ENCODE results near the gene RUFY4. TPM values are rescaled to one million over a fixed set of nuclear protein-coding genes. Genes with fewer than 3 reads are reported as not detected.

RUFY4 gene
- total and polyA plus RNA-seq, 3 donors from 2014 or later = 0.17 to 0.39 (median 0.37) TPM

- WGBS, 2 donors = 54 to 67% methylated on average over 1 to 2 of the region's 2 CpGs
- Histone ChIP-seq H3K9me3 (no peaks in the 10 kb centered on the region), H3K36me3 (ENCODE audit: low read depth, missing control alignments) (no peaks in the 10 kb centered on the region), H3K4me1 (peaks cover 17% of the 10 kb centered on the region), H3K27me3 (no peaks in the 10 kb centered on the region), H3K4me3 (no peak overlapping the region), H3K27ac (no peak overlapping the region)
- TF ChIP-seq POLR2A (IDR thresholded peaks at IDR 0.05) = no peak
- TF ChIP-seq, protein P1, sequence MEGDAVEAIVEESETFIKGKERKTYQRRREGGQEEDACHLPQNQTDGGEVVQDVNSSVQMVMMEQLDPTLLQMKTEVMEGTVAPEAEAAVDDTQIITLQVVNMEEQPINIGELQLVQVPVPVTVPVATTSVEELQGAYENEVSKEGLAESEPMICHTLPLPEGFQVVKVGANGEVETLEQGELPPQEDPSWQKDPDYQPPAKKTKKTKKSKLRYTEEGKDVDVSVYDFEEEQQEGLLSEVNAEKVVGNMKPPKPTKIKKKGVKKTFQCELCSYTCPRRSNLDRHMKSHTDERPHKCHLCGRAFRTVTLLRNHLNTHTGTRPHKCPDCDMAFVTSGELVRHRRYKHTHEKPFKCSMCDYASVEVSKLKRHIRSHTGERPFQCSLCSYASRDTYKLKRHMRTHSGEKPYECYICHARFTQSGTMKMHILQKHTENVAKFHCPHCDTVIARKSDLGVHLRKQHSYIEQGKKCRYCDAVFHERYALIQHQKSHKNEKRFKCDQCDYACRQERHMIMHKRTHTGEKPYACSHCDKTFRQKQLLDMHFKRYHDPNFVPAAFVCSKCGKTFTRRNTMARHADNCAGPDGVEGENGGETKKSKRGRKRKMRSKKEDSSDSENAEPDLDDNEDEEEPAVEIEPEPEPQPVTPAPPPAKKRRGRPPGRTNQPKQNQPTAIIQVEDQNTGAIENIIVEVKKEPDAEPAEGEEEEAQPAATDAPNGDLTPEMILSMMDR (IDR thresholded peaks at IDR 0.05) = no peak
- intact Hi-C loops (cut with DNase I; ENCODE audit: low total_unique reads) = no loop called here
- no peak for DNase-seq
Observed at GRCh38 chr2:218024336-218024735, 44.7 kb upstream of the RUFY4 start.

DNA sequence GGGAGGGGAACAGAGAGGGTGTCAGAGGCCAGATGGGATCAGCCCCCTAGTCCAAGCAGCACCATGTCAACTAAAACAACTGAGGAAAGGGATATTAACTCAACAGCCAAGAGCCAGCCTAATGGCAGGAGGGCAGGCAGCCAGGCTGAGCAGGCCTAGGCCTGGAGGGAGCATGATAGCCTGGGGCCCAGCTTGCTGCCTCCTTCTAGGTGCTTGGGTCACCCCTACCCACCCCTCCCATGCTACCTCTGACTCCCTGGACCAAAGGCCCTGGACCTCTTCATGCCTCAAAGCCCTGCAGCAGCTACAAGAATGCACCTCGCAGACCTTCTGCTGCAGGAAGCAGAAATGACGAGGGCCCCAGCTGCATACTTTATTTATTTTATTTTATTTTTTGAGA lies 44.2 kb upstream of the RUFY4 start:
- no peak overlapping the region for H3K4me3 ChIP-seq
- H3K27me3 ChIP-seq = no peaks in the 10 kb centered on the region
- H3K36me3 ChIP-seq (ENCODE audit: low read depth, missing control alignments) = no peaks in the 10 kb centered on the region
- DNase-seq = peak; percentile 4
- intact Hi-C loops (cut with DNase I; ENCODE audit: low total_unique reads) = no loop called here
- no peaks in the 10 kb centered on the region for H3K9me3 ChIP-seq
- no peak for TF ChIP-seq POLR2A (IDR thresholded peaks at IDR 0.05)
- TF ChIP-seq, protein P1 (IDR thresholded peaks at IDR 0.05) = no peak
- no peak overlapping the region for H3K27ac ChIP-seq
- peaks cover 17% of the 10 kb centered on the region for H3K4me1 ChIP-seq
- 82 to 86% methylated on average over 2 of the region's 2 CpGs for WGBS, 2 donors

GRCh38 chr2:218026244-218026643 lies 42.8 kb upstream of the RUFY4 start:
- peak; percentile 3 for DNase-seq
- H3K4me3 ChIP-seq = no peak overlapping the region
- H3K27me3 ChIP-seq = no peaks in the 10 kb centered on the region
- H3K4me1 ChIP-seq = peaks cover 11% of the 10 kb centered on the region
- no peak for TF ChIP-seq POLR2A (IDR thresholded peaks at IDR 0.05)
- no peaks in the 10 kb centered on the region for H3K36me3 ChIP-seq (ENCODE audit: low read depth, missing control alignments)
- no peak overlapping the region for H3K27ac ChIP-seq
- H3K9me3 ChIP-seq = no peaks in the 10 kb centered on the region
- intact Hi-C loops (cut with DNase I; ENCODE audit: low total_unique reads) = no loop called here
- WGBS, 2 donors = 95% methylated on average over 7 of the region's 7 CpGs

GRCh38 chr2:218026676-218027425 lies 42.2 kb upstream of the RUFY4 start:
- H3K4me1 ChIP-seq = peaks cover 5% of the 10 kb centered on the region
- peak; percentile 10 for DNase-seq
- WGBS, 2 donors = 85 to 86% methylated on average over 17 of the region's 17 CpGs

DNA sequence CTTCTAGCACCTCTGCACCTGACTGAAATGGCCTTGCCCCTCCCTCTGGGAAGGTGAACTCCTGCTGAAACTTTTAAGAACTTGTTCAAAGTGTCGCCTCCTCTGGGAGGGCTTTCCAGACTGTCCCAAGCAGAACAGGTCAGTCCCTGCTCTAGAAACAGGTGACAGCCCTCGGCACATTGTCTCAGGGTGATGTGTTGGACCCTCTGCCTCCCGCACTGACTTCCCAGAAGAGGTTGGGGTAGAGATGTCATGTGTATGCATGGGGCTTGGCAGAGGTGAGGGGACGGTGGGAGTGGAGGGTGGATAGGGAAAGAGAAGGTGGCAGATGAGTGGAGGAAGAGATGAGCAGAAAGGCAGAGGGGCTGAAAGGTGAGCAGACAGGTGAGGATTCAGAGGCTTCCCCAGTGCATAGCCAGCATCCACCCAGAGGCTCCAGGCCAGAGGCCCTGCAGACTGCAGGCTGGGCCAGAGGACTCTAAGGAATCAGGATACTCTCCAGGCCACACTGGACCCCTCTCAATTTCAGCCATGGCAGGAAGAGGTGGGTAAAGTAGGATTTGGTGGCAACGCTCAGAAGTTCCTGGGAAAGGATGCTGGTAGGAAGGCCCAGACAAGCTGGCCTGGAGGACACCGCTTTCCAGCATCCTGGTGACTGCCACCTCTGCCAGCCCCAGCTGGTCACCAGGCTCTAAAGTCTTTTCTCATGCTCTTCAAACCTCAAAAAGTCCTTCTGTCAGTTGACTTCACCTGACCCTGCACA lies 41.4 kb upstream of the RUFY4 start:
- WGBS, 2 donors = 94 to 96% methylated on average over 6 of the region's 6 CpGs
- Histone ChIP-seq H3K36me3 (ENCODE audit: low read depth, missing control alignments) (no peaks in the 10 kb centered on the region), H3K9me3 (no peaks in the 10 kb centered on the region), H3K27me3 (no peaks in the 10 kb centered on the region), H3K27ac (no peak overlapping the region), H3K4me3 (no peak overlapping the region), H3K4me1 (peaks cover 5% of the 10 kb centered on the region)
- TF ChIP-seq POLR2A (IDR thresholded peaks at IDR 0.05) = no peak
- TF ChIP-seq, protein P1 (IDR thresholded peaks at IDR 0.05) = no peak
- DNase-seq = peak; percentile 3
- intact Hi-C loops (cut with DNase I; ENCODE audit: low total_unique reads) = no loop called here

More at GRCh38 chr2:218026676-218027425, 42.2 kb upstream of the RUFY4 start:
- Histone ChIP-seq H3K4me3 (no peak overlapping the region), H3K36me3 (ENCODE audit: low read depth, missing control alignments) (no peaks in the 10 kb centered on the region), H3K27me3 (no peaks in the 10 kb centered on the region), H3K9me3 (no peaks in the 10 kb centered on the region), H3K27ac (no peak overlapping the region)
- intact Hi-C loops (cut with DNase I; ENCODE audit: low total_unique reads) = no loop called here
- TF ChIP-seq, protein P1 (IDR thresholded peaks at IDR 0.05) = no peak
- TF ChIP-seq POLR2A (IDR thresholded peaks at IDR 0.05) = no peak

Data from testis (tissue), 3 donors.